Measurements from ENCODE around the gene CELF1. TPM values are rescaled to one million over a fixed set of nuclear protein-coding genes. Genes with fewer than 3 reads are reported as not detected.

CELF1 gene
- total and polyA plus RNA-seq, 7 experiments from 2014 or later, result 41.1 to 148 (median 117) TPM

DNA sequence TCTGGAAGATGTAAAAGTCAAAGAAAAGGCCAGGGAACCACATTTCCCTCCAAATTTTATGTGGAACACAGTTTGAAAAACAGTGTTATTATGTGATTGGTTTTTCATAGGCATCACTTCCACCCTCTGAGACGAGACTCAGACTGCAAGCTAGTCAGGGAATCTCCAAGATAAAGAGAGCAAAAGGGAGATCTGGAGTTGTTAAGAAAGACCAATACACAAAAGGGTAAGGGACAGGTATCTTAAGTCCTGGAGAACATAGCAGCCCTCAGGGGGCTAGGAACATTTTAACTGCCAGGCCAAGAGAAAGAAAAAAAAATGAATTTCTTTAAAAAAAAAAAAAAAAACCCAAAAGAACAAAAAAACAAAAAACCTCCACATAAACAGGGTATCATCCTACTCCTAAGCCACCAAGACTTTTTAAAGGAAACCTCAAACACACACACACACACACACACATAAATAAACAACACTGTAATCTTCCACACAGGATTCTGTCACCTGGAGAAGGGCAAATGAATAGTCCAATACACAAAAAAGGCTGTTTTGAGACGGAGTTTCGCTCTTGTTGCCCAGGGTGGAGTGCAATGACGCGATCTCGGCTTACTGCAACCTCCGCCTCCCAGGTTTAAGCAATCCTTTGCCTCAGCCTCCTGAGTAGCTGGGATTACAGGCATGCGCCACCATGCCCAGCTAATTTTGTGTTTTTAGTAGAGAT lies 44.5 kb downstream of the CELF1 start:
- CTCF ChIA-PET, result interaction anchor here (1.2 kb wide), 1 partner anchor 28 kb away, joined by 3 read pairs; no protein-coding TSS in a partner anchor
- H3K9me3 ChIP-seq (ENCODE audit: control insufficient read depth in 2 of 3, low read length in 3 of 3), result no peaks in the 10 kb centered on the region
- H3K27ac ChIP-seq (ENCODE audit: low read depth, low read length), result peak overlapping the region; percentile 20
- ATAC-seq, result no peak
- POLR2A ChIA-PET, result no interaction called here
- peaks cover 0 to 11% (median 0%) of the 10 kb centered on the region in 5 donors for H3K36me3 Mint-ChIP-seq
- DNase-seq, result no peak
- no peaks in the 10 kb centered on the region for H3K27me3 ChIP-seq (ENCODE audit: control insufficient read depth in 2 of 2, insufficient read depth in 2 of 2, low read length in 2 of 2)
- no peaks in the 10 kb centered on the region for H3K36me3 ChIP-seq (ENCODE audit: control insufficient read depth in 2 of 3, insufficient read depth in 3 of 3, low read length in 3 of 3)
- no peak overlapping the region for H3K4me3 ChIP-seq (ENCODE audit: low read length)
- H3K4me3 Mint-ChIP-seq, result peak overlapping the region in 9 of 10 donors; percentile 9 to 58 (median 36)
- intact Hi-C loops (cut with micrococcal nuclease), result loop anchor here (2.0 to 10.0 kb wide), 4 partner anchors 14 to 106 kb away; partner anchors contain the start of gene CELF1 (in 1 of the 2)
- H3K9me3 Mint-ChIP-seq, result no peaks in the 10 kb centered on the region
- H3K4me1 ChIP-seq (ENCODE audit: control insufficient read depth in 2 of 2, insufficient read depth in 2 of 2, low read length in 2 of 2), result peaks cover 9 to 37% of the 10 kb centered on the region in 2 donors
- H3K27me3 Mint-ChIP-seq, result no peaks in the 10 kb centered on the region
- peak overlapping the region; percentile 40 to 87 (median 77) for H3K27ac Mint-ChIP-seq
- H3K4me1 Mint-ChIP-seq, result peaks cover 48 to 88% (median 78%) of the 10 kb centered on the region in 7 donors

- peaks cover 9 to 37% of the 10 kb centered on the region in 2 donors for H3K4me1 ChIP-seq (ENCODE audit: control insufficient read depth in 2 of 2, insufficient read depth in 2 of 2, low read length in 2 of 2)
- no peaks in the 10 kb centered on the region for H3K27me3 Mint-ChIP-seq
- no peak overlapping the region for H3K4me3 ChIP-seq (ENCODE audit: low read length)
- ChIA-PET CTCF (interaction anchor here (0.6 kb wide), 1 partner anchor 157 kb away, joined by 3 read pairs; no protein-coding TSS in a partner anchor), POLR2A (no interaction called here)
- peak overlapping the region; percentile 35 to 87 (median 77) for H3K27ac Mint-ChIP-seq
- ATAC-seq (no peak), DNase-seq (no peak)
- no peaks in the 10 kb centered on the region for H3K36me3 ChIP-seq (ENCODE audit: control insufficient read depth in 2 of 3, insufficient read depth in 3 of 3, low read length in 3 of 3)
- H3K4me3 Mint-ChIP-seq, result peak overlapping the region in 9 of 10 donors; percentile 26 to 73 (median 47)
- H3K9me3 Mint-ChIP-seq, result no peaks in the 10 kb centered on the region
- no peaks in the 10 kb centered on the region for H3K9me3 ChIP-seq (ENCODE audit: control insufficient read depth in 2 of 3, low read length in 3 of 3)
- intact Hi-C loops (cut with micrococcal nuclease), result loop anchor here (2.0 to 10.0 kb wide), 4 partner anchors 15 to 107 kb away; partner anchors contain the start of gene CELF1 (in 1 of the 2)
- H3K4me1 Mint-ChIP-seq, result peaks cover 53 to 89% (median 83%) of the 10 kb centered on the region in 7 donors
- H3K27ac ChIP-seq (ENCODE audit: low read depth, low read length), result peak overlapping the region; percentile 20
- no peaks in the 10 kb centered on the region for H3K27me3 ChIP-seq (ENCODE audit: control insufficient read depth in 2 of 2, insufficient read depth in 2 of 2, low read length in 2 of 2)
- H3K36me3 Mint-ChIP-seq, result peaks cover 0 to 16% (median 0%) of the 10 kb centered on the region in 5 donors
These were observed 45.2 kb downstream of the CELF1 start for GRCh38 chr11:47507563-47508239.

GRCh38 chr11:47506795-47507562 lies 46.0 kb downstream of the CELF1 start:
- Mint-ChIP-seq H3K36me3 (peaks cover 0 to 20% (median 0%) of the 10 kb centered on the region in 5 donors), H3K4me3 (peak overlapping the region in 9 of 10 donors; percentile 8 to 73 (median 47)), H3K9me3 (no peaks in the 10 kb centered on the region), H3K27ac (peak overlapping the region; percentile 49 to 85 (median 71)), H3K4me1 (peaks cover 57 to 88% (median 81%) of the 10 kb centered on the region in 7 donors), H3K27me3 (no peaks in the 10 kb centered on the region)
- ChIA-PET POLR2A (interaction anchor here (1.2 kb wide), 1 partner anchor 23 kb away, joined by 3 read pairs; no protein-coding TSS in a partner anchor), CTCF (interaction anchor here (0.6 kb wide), 1 partner anchor 158 kb away, joined by 3 read pairs; no protein-coding TSS in a partner anchor)
- Histone ChIP-seq H3K27me3 (ENCODE audit: control insufficient read depth in 2 of 2, insufficient read depth in 2 of 2, low read length in 2 of 2) (no peaks in the 10 kb centered on the region), H3K4me3 (ENCODE audit: low read length) (no peak overlapping the region), H3K9me3 (ENCODE audit: control insufficient read depth in 2 of 3, low read length in 3 of 3) (no peaks in the 10 kb centered on the region), H3K27ac (ENCODE audit: low read depth, low read length) (peak overlapping the region; percentile 15), H3K4me1 (ENCODE audit: control insufficient read depth in 2 of 2, insufficient read depth in 2 of 2, low read length in 2 of 2) (peaks cover 9 to 37% of the 10 kb centered on the region in 2 donors), H3K36me3 (ENCODE audit: control insufficient read depth in 2 of 3, insufficient read depth in 3 of 3, low read length in 3 of 3) (no peaks in the 10 kb centered on the region)
- DNase-seq, result peak in 1 of 9 donors; percentile 10
- intact Hi-C loops (cut with micrococcal nuclease), result loop anchor here (5.0 to 10.0 kb wide), 2 partner anchors 45 to 108 kb away; partner anchors contain the start of gene CELF1 (in 1 of the 2)
- peak; percentile 55 for ATAC-seq

- Histone ChIP-seq H3K27me3 (ENCODE audit: control insufficient read depth in 2 of 2, insufficient read depth in 2 of 2, low read length in 2 of 2) (no peaks in the 10 kb centered on the region), H3K36me3 (ENCODE audit: control insufficient read depth in 2 of 3, insufficient read depth in 3 of 3, low read length in 3 of 3) (no peaks in the 10 kb centered on the region), H3K9me3 (ENCODE audit: control insufficient read depth in 2 of 3, low read length in 3 of 3) (no peaks in the 10 kb centered on the region), H3K4me1 (ENCODE audit: control insufficient read depth in 2 of 2, insufficient read depth in 2 of 2, low read length in 2 of 2) (peaks cover 9 to 34% of the 10 kb centered on the region in 2 donors), H3K27ac (ENCODE audit: low read depth, low read length) (no peak overlapping the region), H3K4me3 (ENCODE audit: low read length) (no peak overlapping the region)
- Mint-ChIP-seq H3K27me3 (no peaks in the 10 kb centered on the region), H3K36me3 (peaks cover 0 to 23% (median 0%) of the 10 kb centered on the region in 5 donors), H3K27ac (peak overlapping the region in 6 of 9 donors; percentile 49 to 85 (median 75)), H3K4me1 (peaks cover 57 to 87% (median 79%) of the 10 kb centered on the region in 7 donors), H3K4me3 (peak overlapping the region in 1 of 10 donors; percentile 55), H3K9me3 (no peaks in the 10 kb centered on the region)
- ChIA-PET POLR2A (interaction anchor here (1.2 kb wide), 1 partner anchor 24 kb away, joined by 3 read pairs; no protein-coding TSS in a partner anchor), CTCF (interaction anchor here (0.5 kb wide), 1 partner anchor 1494 kb away, joined by 3 read pairs; no protein-coding TSS in a partner anchor)
- DNase-seq, result no peak
- intact Hi-C loops (cut with micrococcal nuclease), result loop anchor here (5.0 to 10.0 kb wide), 2 partner anchors 46 to 108 kb away; partner anchors contain the start of gene CELF1 (in 1 of the 2)
- no peak for ATAC-seq
These were observed 46.6 kb downstream of the CELF1 start for GRCh38 chr11:47506373-47506772.

- H3K4me3 ChIP-seq (ENCODE audit: low read length), result no peak overlapping the region
- POLR2A ChIA-PET, result interaction anchor here (0.8 kb wide), 1 partner anchor 1692 kb away, joined by 3 read pairs; no protein-coding TSS in a partner anchor
These were observed 48.0 kb downstream of the CELF1 start for GRCh38 chr11:47504910-47505309.

More at GRCh38 chr11:47504910-47505309, 48.0 kb downstream of the CELF1 start:
- Mint-ChIP-seq H3K9me3 (no peaks in the 10 kb centered on the region), H3K4me1 (peaks cover 52 to 81% (median 73%) of the 10 kb centered on the region in 7 donors), H3K27ac (peak overlapping the region in 8 of 9 donors; percentile 62 to 88 (median 70)), H3K27me3 (no peaks in the 10 kb centered on the region), H3K36me3 (peaks cover 0 to 30% (median 0%) of the 10 kb centered on the region in 5 donors), H3K4me3 (peak overlapping the region in 4 of 10 donors; percentile 11 to 42 (median 23))
- CTCF ChIA-PET, result no interaction called here
- no peak for DNase-seq
- peaks cover 9 to 25% of the 10 kb centered on the region in 2 donors for H3K4me1 ChIP-seq (ENCODE audit: control insufficient read depth in 2 of 2, insufficient read depth in 2 of 2, low read length in 2 of 2)
- ATAC-seq, result no peak
- no peaks in the 10 kb centered on the region for H3K36me3 ChIP-seq (ENCODE audit: control insufficient read depth in 2 of 3, insufficient read depth in 3 of 3, low read length in 3 of 3)
- intact Hi-C loops (cut with micrococcal nuclease), result loop anchor here (5.0 to 10.0 kb wide), 2 partner anchors 47 to 110 kb away; partner anchors contain the start of gene CELF1 (in 1 of the 2)
- no peak overlapping the region for H3K27ac ChIP-seq (ENCODE audit: low read depth, low read length)
- H3K27me3 ChIP-seq (ENCODE audit: control insufficient read depth in 2 of 2, insufficient read depth in 2 of 2, low read length in 2 of 2), result no peaks in the 10 kb centered on the region
- H3K9me3 ChIP-seq (ENCODE audit: control insufficient read depth in 2 of 3, low read length in 3 of 3), result no peaks in the 10 kb centered on the region
